Measurements from ENCODE around the gene AKNA.

The AKNA gene

GRCh38 chr9:114296338-114296737 is 91.4 kb downstream of the AKNA start:
- Histone ChIP-seq H3K4me2 (ENCODE audit: low read length) (no peak overlapping the region), H3K4me3 (ENCODE audit: low read depth, low read length, poor library complexity, severe bottlenecking) (no peak overlapping the region), H3K9me2 (ENCODE audit: low read depth, low read length) (no peaks in the 10 kb centered on the region), H3K27me3 (ENCODE audit: insufficient read depth, low read length) (peaks cover 12% of the 10 kb centered on the region; the same call in 1 of the 2 replicates), H4K20me1 (ENCODE audit: insufficient read depth, low read length) (no peaks in the 10 kb centered on the region), H3K4me1 (ENCODE audit: insufficient read depth, low read length, severe bottlenecking) (no peaks in the 10 kb centered on the region), H3K36me3 (ENCODE audit: insufficient read depth, low read length) (no peaks in the 10 kb centered on the region), H2AFZ (ENCODE audit: low read length) (no peak overlapping the region), H3K9ac (ENCODE audit: low read length) (no peak overlapping the region), H3K9me3 (ENCODE audit: low read length) (peaks cover 7% of the 10 kb centered on the region; the same call in 1 of the 2 replicates), H3K27ac (ENCODE audit: low read depth, low read length, poor library complexity, severe bottlenecking) (no peak overlapping the region), H3F3A (ENCODE audit: insufficient read depth, low read length) (no peaks in the 10 kb centered on the region), H3K79me2 (ENCODE audit: insufficient read depth, low read length) (no peaks in the 10 kb centered on the region)
- no peak for TF ChIP-seq EZH2 (IDR thresholded peaks at IDR 0.05; ENCODE audit: borderline replicate concordance, low read length)
- TF ChIP-seq CTCF (IDR thresholded peaks at IDR 0.05; ENCODE audit: low read length) = no peak

- H3K79me2 ChIP-seq (ENCODE audit: insufficient read depth, low read length) = no peaks in the 10 kb centered on the region
- H3K9me3 ChIP-seq (ENCODE audit: low read length) = peaks cover 7% of the 10 kb centered on the region; the same call in 1 of the 2 replicates
- H3K27ac ChIP-seq (ENCODE audit: low read depth, low read length, poor library complexity, severe bottlenecking) = no peak overlapping the region
- no peak overlapping the region for H3K4me2 ChIP-seq (ENCODE audit: low read length)
- no peak overlapping the region for H2AFZ ChIP-seq (ENCODE audit: low read length)
- no peaks in the 10 kb centered on the region for H3F3A ChIP-seq (ENCODE audit: insufficient read depth, low read length)
- no peaks in the 10 kb centered on the region for H3K36me3 ChIP-seq (ENCODE audit: insufficient read depth, low read length)
- no peak overlapping the region for H3K9ac ChIP-seq (ENCODE audit: low read length)
- TF ChIP-seq CTCF (IDR thresholded peaks at IDR 0.05; ENCODE audit: low read length) = no peak
- no peak for TF ChIP-seq EZH2 (IDR thresholded peaks at IDR 0.05; ENCODE audit: borderline replicate concordance, low read length)
- no peaks in the 10 kb centered on the region for H3K4me1 ChIP-seq (ENCODE audit: insufficient read depth, low read length, severe bottlenecking)
- no peaks in the 10 kb centered on the region for H3K9me2 ChIP-seq (ENCODE audit: low read depth, low read length)
- no peaks in the 10 kb centered on the region for H4K20me1 ChIP-seq (ENCODE audit: insufficient read depth, low read length)
- H3K4me3 ChIP-seq (ENCODE audit: low read depth, low read length, poor library complexity, severe bottlenecking) = no peak overlapping the region
- peaks cover 10% of the 10 kb centered on the region; the same call in 1 of the 2 replicates for H3K27me3 ChIP-seq (ENCODE audit: insufficient read depth, low read length)
Measured at GRCh38 chr9:114294664-114295063, 93.1 kb downstream of the AKNA start.

GRCh38 chr9:114291886-114292590 is 95.7 kb downstream of the AKNA start:
- H3K4me1 ChIP-seq (ENCODE audit: insufficient read depth, low read length, severe bottlenecking) = no peaks in the 10 kb centered on the region
- no peaks in the 10 kb centered on the region for H4K20me1 ChIP-seq (ENCODE audit: insufficient read depth, low read length)
- no peaks in the 10 kb centered on the region for H3K36me3 ChIP-seq (ENCODE audit: insufficient read depth, low read length)
- H3K27ac ChIP-seq (ENCODE audit: low read depth, low read length, poor library complexity, severe bottlenecking) = no peak overlapping the region
- no peak overlapping the region for H3K4me2 ChIP-seq (ENCODE audit: low read length)
- no peak overlapping the region for H2AFZ ChIP-seq (ENCODE audit: low read length)
- no peak overlapping the region for H3K9ac ChIP-seq (ENCODE audit: low read length)
- 0 out of 2 replicates have a peak, but pooled peaks cover 6% of the 10 kb centered on the region for H3K27me3 ChIP-seq (ENCODE audit: insufficient read depth, low read length)
- H3K4me3 ChIP-seq (ENCODE audit: low read depth, low read length, poor library complexity, severe bottlenecking) = no peak overlapping the region
- H3K9me2 ChIP-seq (ENCODE audit: low read depth, low read length) = no peaks in the 10 kb centered on the region
- H3K79me2 ChIP-seq (ENCODE audit: insufficient read depth, low read length) = no peaks in the 10 kb centered on the region
- H3K9me3 ChIP-seq (ENCODE audit: low read length) = peaks cover 7% of the 10 kb centered on the region; the same call in 1 of the 2 replicates
- TF ChIP-seq CTCF (IDR thresholded peaks at IDR 0.05; ENCODE audit: low read length) (no peak), EZH2 (IDR thresholded peaks at IDR 0.05; ENCODE audit: borderline replicate concordance, low read length) (no peak)
- no peaks in the 10 kb centered on the region for H3F3A ChIP-seq (ENCODE audit: insufficient read depth, low read length)

Measured in OCI-LY1 (cell line).